BJ (cell line): ENCODE measurements around the gene NPBWR2. TPM values are rescaled to one million over a fixed set of nuclear protein-coding genes. Genes with fewer than 3 reads are reported as not detected.
"Not testable (repeated sequence)": the region's sequence is repeated elsewhere in the genome, so short reads cannot be mapped to it uniquely, and the experiment has no call there.

Experiments used
- CTCF ChIA-PET: fragments of 350-600 bp; formaldehyde crosslinking; extraction: SDS; loops from one replicate; lab custom pipeline; 2021; ENCODE audit warnings: antibody characterized with exemption, inconsistent platforms; lab: Yijun Ruan, JAX
- POLR2A ChIA-PET: fragments of 300-600 bp; sonication (Branson Sonifier 250); formaldehyde crosslinking; extraction: SDS; loops from one replicate; lab custom pipeline; 2021; ENCODE audit warnings: antibody characterized with exemption; lab: Charles Lee
- DNase-seq: peaks from one replicate; pipeline ENCODE4 v3.0.0-alpha.2; 2011; ENCODE audit warnings: low read depth
- H3K27me3 ChIP-seq: 2 replicates; pipeline ENCODE4 v1.6.0; 2011; ENCODE audit warnings: low read length; ENCODE audit not compliant: control insufficient read depth, insufficient read depth
- H3K36me3 ChIP-seq: 2 replicates; pipeline ENCODE4 v1.5.1; 2011; ENCODE audit warnings: low read length; ENCODE audit not compliant: control insufficient read depth, insufficient read depth
- H3K4me3 ChIP-seq: 2 replicates; pipeline ENCODE4 v1.5.1; 2011; ENCODE audit warnings: low read depth, mild to moderate bottlenecking, control low read depth, low read length
- CTCF ChIP-seq: IDR thresholded peaks from 2 replicates; pipeline ENCODE4 v1.5.1; 2011; ENCODE audit warnings: low read depth, mild to moderate bottlenecking, control low read depth, inconsistent platforms, low read length, moderate library complexity; ENCODE audit not compliant: insufficient read depth
- polyA plus RNA-seq: library from polyadenylated mRNA; depleted of rRNA; stranded (reverse); fragments of >200 nt; gene quantifications from 2 replicates; pipeline ENCODE4 v1.2.3, GENCODE V29; 2011

The NPBWR2 gene
- polyA plus RNA-seq, 1 experiment: not detected

DNA sequence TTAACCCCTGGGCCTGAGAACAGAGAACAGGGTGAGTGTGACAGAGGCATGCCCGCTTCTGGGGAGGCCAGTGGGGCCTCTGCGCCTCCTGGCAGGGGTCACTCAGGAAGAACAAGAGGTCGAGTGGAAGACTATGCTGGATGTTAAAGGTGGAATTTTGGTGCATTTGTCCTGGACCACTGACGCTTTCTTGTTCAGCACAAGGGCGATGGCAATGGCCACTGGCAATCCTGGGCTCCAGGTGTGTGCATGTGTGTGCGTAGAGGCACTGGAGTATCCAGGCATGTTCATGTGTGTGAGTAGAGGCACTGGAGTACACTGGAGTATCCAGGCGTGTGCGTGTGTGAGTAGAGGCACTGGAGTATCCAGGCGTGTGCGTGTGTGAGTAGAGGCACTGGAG lies 23.5 kb upstream of the NPBWR2 start:
- POLR2A ChIA-PET: no interaction called here
- CTCF ChIA-PET: no interaction called here
- no peak for DNase-seq
- no peak for TF ChIP-seq CTCF
- peaks cover 2% of the 10 kb centered on the region; the same call in 1 of the 2 replicates for H3K27me3 ChIP-seq
- no peaks in the 10 kb centered on the region for H3K36me3 ChIP-seq
- H3K4me3 ChIP-seq: no peak overlapping the region

- no peak for DNase-seq
- H3K27me3 ChIP-seq: peaks cover 2% of the 10 kb centered on the region; the same call in 1 of the 2 replicates
- ChIA-PET POLR2A (no interaction called here), CTCF (no interaction called here)
- TF ChIP-seq CTCF: no peak
- H3K4me3 ChIP-seq: no peak overlapping the region
- no peaks in the 10 kb centered on the region for H3K36me3 ChIP-seq
Observed at GRCh38 chr20:64130271-64130670, 22.9 kb upstream of the NPBWR2 start.

DNA sequence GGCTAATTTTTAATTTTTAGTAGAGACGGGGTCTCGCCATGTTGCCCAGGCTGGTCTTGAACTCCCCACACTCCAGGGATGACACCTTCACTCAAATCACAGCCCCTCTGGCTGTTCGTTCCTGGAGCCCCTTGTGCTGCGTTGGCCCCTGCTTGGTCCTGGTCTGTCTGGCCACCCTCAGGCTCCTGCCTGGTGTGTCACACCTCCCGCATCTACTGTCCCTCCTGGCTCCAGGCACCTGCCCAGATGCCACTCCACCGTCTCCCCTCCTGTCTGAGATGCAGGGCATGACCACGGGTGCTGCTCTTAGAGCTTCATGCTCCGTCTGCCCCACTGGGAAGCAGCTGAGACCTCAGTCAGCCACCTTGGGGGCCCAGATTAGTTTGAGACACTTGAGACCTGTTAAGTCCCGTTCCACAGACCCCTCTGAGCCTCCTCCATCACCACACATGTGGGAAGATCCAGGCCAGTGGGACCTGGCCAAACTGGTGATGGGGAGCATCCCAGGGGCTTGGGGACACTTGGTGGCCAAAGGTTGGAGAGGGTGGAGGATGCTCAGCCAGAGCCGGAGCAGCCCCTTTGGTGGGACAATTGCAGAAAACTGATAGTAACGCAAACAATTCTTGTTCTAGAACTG lies 21.9 kb upstream of the NPBWR2 start:
- no peaks in the 10 kb centered on the region for H3K36me3 ChIP-seq
- CTCF ChIA-PET: no interaction called here
- POLR2A ChIA-PET: no interaction called here
- H3K27me3 ChIP-seq: peaks cover 2% of the 10 kb centered on the region; the same call in 1 of the 2 replicates
- no peak overlapping the region for H3K4me3 ChIP-seq
- DNase-seq: no peak
- no peak for TF ChIP-seq CTCF

GRCh38 chr20:64123517-64123916 lies 16.2 kb upstream of the NPBWR2 start:
- DNase-seq, POLR2A ChIA-PET, H3K27me3 ChIP-seq, CTCF ChIA-PET, H3K36me3 ChIP-seq, H3K4me3 ChIP-seq: not testable (repeated sequence)

- CTCF ChIA-PET: interaction anchor here (4.2 to 5.1 kb wide), 2 partner anchors 41 to 85 kb away, joined by 35 to 49 read pairs; partner anchors contain the start of genes C20orf204, LKAAEAR1, OPRL1 and RGS19
- H3K27me3 ChIP-seq, DNase-seq, H3K4me3 ChIP-seq, POLR2A ChIA-PET, H3K36me3 ChIP-seq: not testable (repeated sequence)
Observed at GRCh38 chr20:64122927-64123326, 15.6 kb upstream of the NPBWR2 start.

GRCh38 chr20:64121586-64121985 lies 14.2 kb upstream of the NPBWR2 start:
- ChIA-PET POLR2A (no interaction called here), CTCF (interaction anchor here (0.6 to 5.1 kb wide), 16 partner anchors 13 to 584 kb away, joined by 3 to 49 read pairs (median 4); partner anchors contain the start of genes C20orf204, LKAAEAR1, NPBWR2 and OPRL1)
- H3K4me3 ChIP-seq: no peak overlapping the region
- no peaks in the 10 kb centered on the region for H3K36me3 ChIP-seq
- peaks cover 4% of the 10 kb centered on the region; the same call in 1 of the 2 replicates for H3K27me3 ChIP-seq
- DNase-seq: no peak
- TF ChIP-seq CTCF: no peak
